ENCODE measurements around the gene ZNF549.

- TF ChIP-seq POLR2A (IDR thresholded peaks at IDR 0.05; ENCODE audit: low read depth, low read length) = no peak
- no peak for TF ChIP-seq SPI1 (IDR thresholded peaks at IDR 0.05; ENCODE audit: low read depth, low read length)
Measured at GRCh38 chr19:57557659-57558058, 30.5 kb downstream of the ZNF549 start.
